Nephron (organoid): Measurements from ENCODE around the gene BCL11B.
A peak's percentile ranks its signal among the peaks of the same experiment; 100 is the strongest.

Experiments used
- H3K27ac Mint-ChIP-seq, 3 experiments: 2 replicates each; pipeline ENCODE4 v1.8.0; 2020; ENCODE audit warnings: mixed read lengths in 3 of 3, mild to moderate bottlenecking in 2 of 3, moderate library complexity in 1 of 3
- H3K27me3 Mint-ChIP-seq: 2 replicates; pipeline ENCODE4 v1.8.0; 2021; ENCODE audit warnings: low read depth, mild to moderate bottlenecking, moderate library complexity, mixed read lengths
- H3K36me3 Mint-ChIP-seq: 2 replicates; pipeline ENCODE4 v1.8.0; 2020; ENCODE audit warnings: low read depth, mixed read lengths
- H3K4me1 Mint-ChIP-seq: 2 replicates; pipeline ENCODE4 v1.8.0; 2020; ENCODE audit warnings: mixed read lengths
- H3K4me3 Mint-ChIP-seq, 3 experiments: 2 replicates each; pipeline ENCODE4 v1.8.0; 2020; ENCODE audit warnings: mild to moderate bottlenecking in 3 of 3, mixed read lengths in 3 of 3, moderate library complexity in 2 of 3
- H3K9me3 Mint-ChIP-seq: 2 replicates; pipeline ENCODE4 v1.8.0; 2020; ENCODE audit warnings: mixed read lengths
- TF ChIP-seq, protein P1 (sequence below), 3 experiments: fragments of 200-600 bp; sonication (generic); IDR thresholded peaks; one replicate each; pipeline ENCODE4 v1.5.0; 2021; ENCODE audit warnings: antibody characterized with exemption in 3 of 3; ENCODE audit not compliant: unreplicated experiment in 3 of 3

BCL11B gene

GRCh38 chr14:99237288-99237687 lies 34.7 kb downstream of the BCL11B start:
- peaks cover 71% of the 10 kb centered on the region for H3K27me3 Mint-ChIP-seq

GRCh38 chr14:99236386-99237138 lies 35.4 kb downstream of the BCL11B start:
- TF ChIP-seq, protein P1, sequence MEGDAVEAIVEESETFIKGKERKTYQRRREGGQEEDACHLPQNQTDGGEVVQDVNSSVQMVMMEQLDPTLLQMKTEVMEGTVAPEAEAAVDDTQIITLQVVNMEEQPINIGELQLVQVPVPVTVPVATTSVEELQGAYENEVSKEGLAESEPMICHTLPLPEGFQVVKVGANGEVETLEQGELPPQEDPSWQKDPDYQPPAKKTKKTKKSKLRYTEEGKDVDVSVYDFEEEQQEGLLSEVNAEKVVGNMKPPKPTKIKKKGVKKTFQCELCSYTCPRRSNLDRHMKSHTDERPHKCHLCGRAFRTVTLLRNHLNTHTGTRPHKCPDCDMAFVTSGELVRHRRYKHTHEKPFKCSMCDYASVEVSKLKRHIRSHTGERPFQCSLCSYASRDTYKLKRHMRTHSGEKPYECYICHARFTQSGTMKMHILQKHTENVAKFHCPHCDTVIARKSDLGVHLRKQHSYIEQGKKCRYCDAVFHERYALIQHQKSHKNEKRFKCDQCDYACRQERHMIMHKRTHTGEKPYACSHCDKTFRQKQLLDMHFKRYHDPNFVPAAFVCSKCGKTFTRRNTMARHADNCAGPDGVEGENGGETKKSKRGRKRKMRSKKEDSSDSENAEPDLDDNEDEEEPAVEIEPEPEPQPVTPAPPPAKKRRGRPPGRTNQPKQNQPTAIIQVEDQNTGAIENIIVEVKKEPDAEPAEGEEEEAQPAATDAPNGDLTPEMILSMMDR (IDR thresholded peaks at IDR 0.05; ENCODE audit: unreplicated experiment in 3 of 3) = no peak
- H3K27ac Mint-ChIP-seq = no peak overlapping the region
- no peaks in the 10 kb centered on the region for H3K9me3 Mint-ChIP-seq
- H3K4me3 Mint-ChIP-seq = peak overlapping the region in 1 of 3 experiments; percentile 12
- no peaks in the 10 kb centered on the region for H3K36me3 Mint-ChIP-seq
- H3K4me1 Mint-ChIP-seq = peaks cover 55% of the 10 kb centered on the region
- peaks cover 64% of the 10 kb centered on the region for H3K27me3 Mint-ChIP-seq

More at GRCh38 chr14:99237288-99237687, 34.7 kb downstream of the BCL11B start:
- no peaks in the 10 kb centered on the region for H3K36me3 Mint-ChIP-seq
- H3K27ac Mint-ChIP-seq = no peak overlapping the region
- TF ChIP-seq, protein P1 (IDR thresholded peaks at IDR 0.05; ENCODE audit: unreplicated experiment in 3 of 3) = no peak
- peaks cover 56% of the 10 kb centered on the region for H3K4me1 Mint-ChIP-seq
- H3K4me3 Mint-ChIP-seq = no peak overlapping the region
- no peaks in the 10 kb centered on the region for H3K9me3 Mint-ChIP-seq

- TF ChIP-seq, protein P1 (IDR thresholded peaks at IDR 0.05; ENCODE audit: unreplicated experiment in 3 of 3) = no peak
- Mint-ChIP-seq H3K4me1 (peaks cover 48% of the 10 kb centered on the region), H3K4me3 (peak overlapping the region; percentile 71 to 78 (median 74)), H3K27me3 (peaks cover 58% of the 10 kb centered on the region), H3K36me3 (no peaks in the 10 kb centered on the region), H3K27ac (no peak overlapping the region), H3K9me3 (no peaks in the 10 kb centered on the region)
Measured at GRCh38 chr14:99235582-99236320, 36.2 kb downstream of the BCL11B start.

GRCh38 chr14:99234961-99235571 lies 36.9 kb downstream of the BCL11B start:
- Mint-ChIP-seq H3K4me1 (peaks cover 50% of the 10 kb centered on the region), H3K27ac (peak overlapping the region in 2 of 3 experiments; percentile 4 to 9), H3K9me3 (no peaks in the 10 kb centered on the region), H3K4me3 (peak overlapping the region; percentile 66 to 79 (median 67)), H3K36me3 (no peaks in the 10 kb centered on the region), H3K27me3 (peaks cover 58% of the 10 kb centered on the region)
- TF ChIP-seq, protein P1 (IDR thresholded peaks at IDR 0.05; ENCODE audit: unreplicated experiment in 3 of 3) = no peak

- H3K9me3 Mint-ChIP-seq = no peaks in the 10 kb centered on the region
- H3K4me3 Mint-ChIP-seq = no peak overlapping the region
- H3K4me1 Mint-ChIP-seq = peaks cover 50% of the 10 kb centered on the region
- peaks cover 54% of the 10 kb centered on the region for H3K27me3 Mint-ChIP-seq
- TF ChIP-seq, protein P1 (IDR thresholded peaks at IDR 0.05; ENCODE audit: unreplicated experiment in 3 of 3) = no peak
- H3K27ac Mint-ChIP-seq = no peak overlapping the region
- H3K36me3 Mint-ChIP-seq = no peaks in the 10 kb centered on the region
Measured at GRCh38 chr14:99234355-99234754, 37.6 kb downstream of the BCL11B start.
